ENCODE results near the gene CCDC112.

CCDC112 gene

GRCh38 chr5:115342590-115343377 lies 46.3 kb upstream of the CCDC112 start:
- Histone ChIP-seq H3K27me3 (ENCODE audit: insufficient read depth, poor library complexity, severe bottlenecking) (no peaks in the 10 kb centered on the region), H3K4me3 (replicated peaks; ENCODE audit: insufficient read depth, low read length) (no peak overlapping the region), H3K27ac (replicated peaks) (no peak overlapping the region)
- no peak for DNase-seq (ENCODE audit: low read depth in 1 of 2, low spot score in 1 of 2)
- no peak for TF ChIP-seq CTCF (IDR thresholded peaks at IDR 0.05; ENCODE audit: insufficient read depth, low read length)
- no peak for TF ChIP-seq GABPA (IDR thresholded peaks at IDR 0.05; ENCODE audit: low read depth)
- no peak for TF ChIP-seq SPI1 (IDR thresholded peaks at IDR 0.05; ENCODE audit: borderline replicate concordance, low read depth)
- TF ChIP-seq REST (IDR thresholded peaks at IDR 0.05; ENCODE audit: insufficient replicate concordance, low read depth), result no peak
- no peak for TF ChIP-seq POLR2AphosphoS5 (IDR thresholded peaks at IDR 0.05; ENCODE audit: low read depth)

DNA sequence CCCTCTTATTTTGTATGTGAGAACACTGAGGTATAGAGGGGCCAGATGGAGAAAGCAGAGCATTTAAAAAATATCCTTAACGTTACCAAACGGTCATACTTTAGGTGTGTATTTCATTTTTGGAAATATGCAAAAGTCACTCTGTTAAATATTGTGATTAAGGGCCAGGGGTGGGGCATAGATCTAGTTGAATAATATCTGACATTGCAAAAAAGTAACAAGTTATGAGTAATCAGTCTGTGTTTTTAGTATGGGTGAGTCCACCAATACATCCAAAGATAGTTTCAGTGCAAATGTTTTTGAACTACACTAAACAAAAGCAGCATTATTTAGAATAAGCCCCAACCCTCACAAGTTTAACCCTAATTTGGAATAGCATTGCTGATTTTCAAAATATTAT lies 45.3 kb upstream of the CCDC112 start:
- H3K27me3 ChIP-seq (ENCODE audit: insufficient read depth, poor library complexity, severe bottlenecking), result no peaks in the 10 kb centered on the region
- no peak overlapping the region for H3K27ac ChIP-seq (replicated peaks)
- H3K4me3 ChIP-seq (replicated peaks; ENCODE audit: insufficient read depth, low read length), result no peak overlapping the region
- no peak for DNase-seq (ENCODE audit: low read depth in 1 of 2, low spot score in 1 of 2)
- TF ChIP-seq REST (IDR thresholded peaks at IDR 0.05; ENCODE audit: insufficient replicate concordance, low read depth) (no peak), SPI1 (IDR thresholded peaks at IDR 0.05; ENCODE audit: borderline replicate concordance, low read depth) (no peak), POLR2AphosphoS5 (IDR thresholded peaks at IDR 0.05; ENCODE audit: low read depth) (no peak), GABPA (IDR thresholded peaks at IDR 0.05; ENCODE audit: low read depth) (no peak), CTCF (IDR thresholded peaks at IDR 0.05; ENCODE audit: insufficient read depth, low read length) (no peak)

GRCh38 chr5:115338851-115339250 lies 42.4 kb upstream of the CCDC112 start:
- no peak for DNase-seq (ENCODE audit: low read depth in 1 of 2, low spot score in 1 of 2)
- no peak overlapping the region for H3K4me3 ChIP-seq (replicated peaks; ENCODE audit: insufficient read depth, low read length)
- H3K27ac ChIP-seq (replicated peaks), result no peak overlapping the region
- no peak for TF ChIP-seq GABPA (IDR thresholded peaks at IDR 0.05; ENCODE audit: low read depth)
- TF ChIP-seq REST (IDR thresholded peaks at IDR 0.05; ENCODE audit: insufficient replicate concordance, low read depth), result no peak
- TF ChIP-seq POLR2AphosphoS5 (IDR thresholded peaks at IDR 0.05; ENCODE audit: low read depth), result no peak
- no peak for TF ChIP-seq SPI1 (IDR thresholded peaks at IDR 0.05; ENCODE audit: borderline replicate concordance, low read depth)
- no peak for TF ChIP-seq CTCF (IDR thresholded peaks at IDR 0.05; ENCODE audit: insufficient read depth, low read length)
- H3K27me3 ChIP-seq (ENCODE audit: insufficient read depth, poor library complexity, severe bottlenecking), result no peaks in the 10 kb centered on the region
